Inflammatory macrophage treated with lipopolysaccharide for 4 hours (primary cell): Measurements from ENCODE around the gene SNX14.
"Not testable (repeated sequence)": the region's sequence is repeated elsewhere in the genome, so short reads cannot be mapped to it uniquely, and the experiment has no call there.

ENCODE experiments used
- DNase-seq: peaks from one replicate; pipeline ENCODE4 v3.0.0-alpha.2; 2020

Gene SNX14

GRCh38 chr6:85581572-85581971 lies 12.1 kb downstream of the SNX14 start:
- DNase-seq = no peak

- no peak for DNase-seq
Observed at GRCh38 chr6:85580878-85581267, 12.8 kb downstream of the SNX14 start.

GRCh38 chr6:85580118-85580877 lies 13.4 kb downstream of the SNX14 start:
- DNase-seq = no peak

GRCh38 chr6:85579581-85579980 lies 14.1 kb downstream of the SNX14 start:
- DNase-seq = no peak

GRCh38 chr6:85576476-85576875 lies 17.2 kb downstream of the SNX14 start:
- DNase-seq = peak; percentile 47

GRCh38 chr6:85574932-85575598 lies 18.6 kb downstream of the SNX14 start:
- DNase-seq = no peak

GRCh38 chr6:85569323-85569722 lies 24.3 kb downstream of the SNX14 start:
- no peak for DNase-seq

- DNase-seq = peak; percentile 25
Observed at GRCh38 chr6:85568411-85568810, 25.2 kb downstream of the SNX14 start.

- peak; percentile 73 for DNase-seq
Observed at GRCh38 chr6:85565736-85566135, 27.9 kb downstream of the SNX14 start.

- not testable (repeated sequence) for DNase-seq
Observed at GRCh38 chr6:85564223-85564622, 29.4 kb downstream of the SNX14 start.

GRCh38 chr6:85561750-85562357 lies 31.8 kb downstream of the SNX14 start:
- peak; percentile 85 for DNase-seq

GRCh38 chr6:85556992-85557668 lies 36.5 kb downstream of the SNX14 start:
- DNase-seq = no peak

- no peak for DNase-seq
Observed at GRCh38 chr6:85552652-85553051, 41.0 kb downstream of the SNX14 start.

GRCh38 chr6:85551264-85551663 lies 42.4 kb downstream of the SNX14 start:
- DNase-seq = no peak

- no peak for DNase-seq
Observed at GRCh38 chr6:85547719-85548118, 45.9 kb downstream of the SNX14 start.

- no peak for DNase-seq
Observed at GRCh38 chr6:85544776-85545175, 48.9 kb downstream of the SNX14 start.

- DNase-seq = peak; percentile 21
Observed at GRCh38 chr6:85537055-85537494, 56.6 kb downstream of the SNX14 start.

- DNase-seq = not testable (repeated sequence)
Observed at GRCh38 chr6:85524281-85524680, 69.4 kb downstream of the SNX14 start.

GRCh38 chr6:85516168-85516567 lies 77.5 kb downstream of the SNX14 start:
- DNase-seq = no peak

GRCh38 chr6:85506441-85507093 lies 87.1 kb downstream of the SNX14 start:
- DNase-seq = no peak

- no peak for DNase-seq
Observed at GRCh38 chr6:85498596-85499258, 94.9 kb downstream of the SNX14 start.

GRCh38 chr6:85496856-85497255 lies 96.8 kb downstream of the SNX14 start:
- no peak for DNase-seq
